Fibroblast of lung (primary cell): ENCODE results near the gene OR8U1. TPM values are rescaled to one million over a fixed set of nuclear protein-coding genes. Genes with fewer than 3 reads are reported as not detected.

Experiments used
- DNase-seq, 2 donors: peaks; one replicate each; pipeline versions ENCODE4 v3.0.0 to v3.0.0-alpha.2; 2010; ENCODE audit warnings: low read depth in 2 of 2
- H2AFZ ChIP-seq: 2 replicates; pipeline ENCODE4 v1.5.1; 2012; ENCODE audit warnings: low read length, control low read depth, inconsistent platforms
- H3K27ac ChIP-seq: 2 replicates; pipeline ENCODE4 v1.5.1; 2011; ENCODE audit warnings: low read length, control low read depth; ENCODE audit not compliant: insufficient read depth
- H3K27me3 ChIP-seq: 2 replicates; pipeline ENCODE4 v1.5.1; 2011; ENCODE audit warnings: mild to moderate bottlenecking, low read length; ENCODE audit not compliant: control insufficient read depth, insufficient read depth
- H3K36me3 ChIP-seq: 2 replicates; pipeline ENCODE4 v1.5.1; 2011; ENCODE audit warnings: low read length; ENCODE audit not compliant: control insufficient read depth, insufficient read depth
- H3K4me1 ChIP-seq: 2 replicates; pipeline ENCODE4 v1.5.1; 2011; ENCODE audit warnings: low read length; ENCODE audit not compliant: control insufficient read depth, insufficient read depth; ENCODE audit errors: extremely low read depth
- H3K4me2 ChIP-seq: 2 replicates; pipeline ENCODE4 v1.5.1; 2011; ENCODE audit warnings: low read length, control low read depth; ENCODE audit not compliant: insufficient read depth; ENCODE audit errors: extremely low read depth
- H3K4me3 ChIP-seq, 4 experiments: fragments of 200-600 bp in 1 of 4; sonication (generic) in 1 of 4; replicated peaks in 1 of 4; 2 replicates each; pipeline ENCODE4 v1.5.1; 2011 to 2016; ENCODE audit warnings: low read length in 4 of 4, low read depth in 3 of 4, mild to moderate bottlenecking in 3 of 4, control low read depth in 2 of 4, inconsistent platforms in 1 of 4, mixed read lengths in 1 of 4; ENCODE audit not compliant: insufficient read depth in 1 of 4; ENCODE audit errors: control extremely low read depth in 1 of 4
- H3K79me2 ChIP-seq: 2 replicates; pipeline ENCODE4 v1.5.1; 2012; ENCODE audit warnings: mild to moderate bottlenecking, low read length, inconsistent platforms; ENCODE audit not compliant: control insufficient read depth, insufficient read depth
- H3K9ac ChIP-seq: 2 replicates; pipeline ENCODE4 v1.5.1; 2011; ENCODE audit warnings: mild to moderate bottlenecking, low read length, control low read depth; ENCODE audit not compliant: insufficient read depth
- H3K9me3 ChIP-seq: 2 replicates; pipeline ENCODE4 v1.5.1; 2012; ENCODE audit warnings: low read depth, low read length; ENCODE audit not compliant: control insufficient read depth, insufficient read depth
- H4K20me1 ChIP-seq: 2 replicates; pipeline ENCODE4 v1.5.1; 2011; ENCODE audit warnings: low read length; ENCODE audit not compliant: control insufficient read depth, insufficient read depth; ENCODE audit errors: extremely low read depth
- CTCF ChIP-seq, 2 donors: IDR thresholded peaks in 1 of 2; conservative IDR thresholded peaks in 1 of 2; 1 replicate in 1 of 2; 2 replicates in 1 of 2; pipeline ENCODE4 v1.5.1; 2011 to 2012; ENCODE audit warnings: low read length in 2 of 2, control low read depth in 1 of 2, inconsistent platforms in 1 of 2, low read depth in 1 of 2, mild to moderate bottlenecking in 1 of 2
- EZH2 ChIP-seq: IDR thresholded peaks from 2 replicates; pipeline ENCODE4 v1.5.1; 2012; ENCODE audit warnings: low read length, control low read depth, mild to moderate bottlenecking; ENCODE audit errors: missing control alignments
- polyA plus RNA-seq, 2 donors: library from polyadenylated mRNA; depleted of rRNA in 1 of 2; stranded (reverse) in 1 of 2; unstranded in 1 of 2; fragments of >200 nt; gene quantifications; 2 replicates each; pipeline ENCODE4 v1.2.1, GENCODE V29; 2011 to 2012; ENCODE audit warnings: missing spikeins in 1 of 2
- total RNA-seq: library from RNA; depleted of rRNA; stranded (reverse); fragments of >200 nt; gene quantifications from 2 replicates; pipeline ENCODE4 v1.2.1, GENCODE V29; 2014

Gene OR8U1
- total and polyA plus RNA-seq, 2 donors (not counting 1 experiment from before 2014, with no cell fraction given), result not detected

- Histone ChIP-seq H2AFZ (no peak overlapping the region), H3K27me3 (no peaks in the 10 kb centered on the region), H4K20me1 (no peaks in the 10 kb centered on the region), H3K9ac (no peak overlapping the region), H3K27ac (no peak overlapping the region), H3K36me3 (no peaks in the 10 kb centered on the region), H3K4me1 (no peaks in the 10 kb centered on the region), H3K79me2 (no peaks in the 10 kb centered on the region), H3K4me3 (no peak overlapping the region), H3K4me2 (no peak overlapping the region), H3K9me3 (no peaks in the 10 kb centered on the region)
- no peak for DNase-seq
- TF ChIP-seq EZH2 (no peak), CTCF (conservative IDR thresholded peaks at IDR 0.05 in 1 of 2, IDR thresholded peaks at IDR 0.05 in 1 of 2; ENCODE audit: low read depth in 1 of 2, low read length in 2 of 2) (no peak)
Observed at GRCh38 chr11:56404393-56404792, 29.0 kb downstream of the OR8U1 start.

- Histone ChIP-seq H3K79me2 (no peaks in the 10 kb centered on the region), H3K4me3 (no peak overlapping the region), H2AFZ (no peak overlapping the region), H4K20me1 (no peaks in the 10 kb centered on the region), H3K4me1 (no peaks in the 10 kb centered on the region), H3K27me3 (no peaks in the 10 kb centered on the region), H3K9me3 (no peaks in the 10 kb centered on the region), H3K36me3 (no peaks in the 10 kb centered on the region), H3K4me2 (no peak overlapping the region), H3K27ac (no peak overlapping the region), H3K9ac (no peak overlapping the region)
- DNase-seq, result no peak
- no peak for TF ChIP-seq EZH2
- TF ChIP-seq CTCF (conservative IDR thresholded peaks at IDR 0.05 in 1 of 2, IDR thresholded peaks at IDR 0.05 in 1 of 2; ENCODE audit: low read depth in 1 of 2, low read length in 2 of 2), result no peak
Observed at GRCh38 chr11:56410801-56411200, 35.4 kb downstream of the OR8U1 start.

GRCh38 chr11:56412396-56412795 lies 37.0 kb downstream of the OR8U1 start, which contains the start of gene OR5AL1:
OR5AL1 (plus strand) TSS chr11:56412696.
- H3K36me3 ChIP-seq, result no peaks in the 10 kb centered on the region
- H3K27me3 ChIP-seq, result no peaks in the 10 kb centered on the region
- no peaks in the 10 kb centered on the region for H4K20me1 ChIP-seq
- H2AFZ ChIP-seq, result no peak within 1 kb of the TSS
- no peak for DNase-seq
- no peak for TF ChIP-seq EZH2
- no peak for TF ChIP-seq CTCF (conservative IDR thresholded peaks at IDR 0.05 in 1 of 2, IDR thresholded peaks at IDR 0.05 in 1 of 2; ENCODE audit: low read depth in 1 of 2, low read length in 2 of 2)
- no peak within 1 kb of the TSS for H3K9ac ChIP-seq
- H3K9me3 ChIP-seq, result no peaks in the 10 kb centered on the region
- no peaks in the 10 kb centered on the region for H3K4me1 ChIP-seq
- H3K4me3 ChIP-seq, result no peak within 1 kb of the TSS
- no peak within 1 kb of the TSS for H3K27ac ChIP-seq
- no peaks in the 10 kb centered on the region for H3K79me2 ChIP-seq
- H3K4me2 ChIP-seq, result no peak within 1 kb of the TSS

Other genes starting within 250 kb of the OR8U1 start
- not detected in 2 replicates for gene OR8J3, start 235.4 kb upstream of the OR8U1 start, total RNA-seq
- gene OR8J3, start 235.4 kb upstream of the OR8U1 start, polyA plus RNA-seq, result not detected in 2 replicates
- gene OR8K5, start 215.3 kb upstream of the OR8U1 start, total RNA-seq, result not detected in 2 replicates
- gene OR8K5, start 215.3 kb upstream of the OR8U1 start, polyA plus RNA-seq, result not detected in 2 replicates
- gene OR5J2, start 199.0 kb upstream of the OR8U1 start, total RNA-seq, result not detected in 2 replicates
- not detected in 2 replicates for gene OR5J2, start 199.0 kb upstream of the OR8U1 start, polyA plus RNA-seq
- gene OR5T2, start 141.4 kb upstream of the OR8U1 start, total RNA-seq, result not detected in 2 replicates
- not detected in 2 replicates for gene OR5T2, start 141.4 kb upstream of the OR8U1 start, polyA plus RNA-seq
- not detected in 2 replicates for gene OR5T3, start 123.4 kb upstream of the OR8U1 start, total RNA-seq
- not detected in 2 replicates for gene OR5T3, start 123.4 kb upstream of the OR8U1 start, polyA plus RNA-seq
- gene OR5T1, start 101.5 kb upstream of the OR8U1 start, total RNA-seq, result not detected in 2 replicates
- gene OR5T1, start 101.5 kb upstream of the OR8U1 start, polyA plus RNA-seq, result not detected in 2 replicates
- not detected in 2 replicates for gene OR8H1, start 83.4 kb upstream of the OR8U1 start, total RNA-seq
- gene OR8H1, start 83.4 kb upstream of the OR8U1 start, polyA plus RNA-seq, result not detected in 2 replicates
- not detected in 2 replicates for gene OR8K3, start 60.5 kb upstream of the OR8U1 start, total RNA-seq
- not detected in 2 replicates for gene OR8K3, start 60.5 kb upstream of the OR8U1 start, polyA plus RNA-seq
- not detected in 2 replicates for gene OR8K1, start 29.6 kb upstream of the OR8U1 start, total RNA-seq
- not detected in 2 replicates for gene OR8K1, start 29.6 kb upstream of the OR8U1 start, polyA plus RNA-seq
- not detected in 2 replicates for gene OR8J1, start 21.3 kb upstream of the OR8U1 start, total RNA-seq
- gene OR8J1, start 21.3 kb upstream of the OR8U1 start, polyA plus RNA-seq, result not detected in 2 replicates
- gene OR5AL1, start 37.1 kb downstream of the OR8U1 start, total RNA-seq, result not detected in 2 replicates
- not detected in 2 replicates for gene OR5AL1, start 37.1 kb downstream of the OR8U1 start, polyA plus RNA-seq
- gene OR5M3, start 97.7 kb downstream of the OR8U1 start, total RNA-seq, result not detected in 2 replicates
- not detected in 2 replicates for gene OR5M3, start 97.7 kb downstream of the OR8U1 start, polyA plus RNA-seq
- gene OR5M8, start 115.7 kb downstream of the OR8U1 start, total RNA-seq, result not detected in 2 replicates
- gene OR5M8, start 115.7 kb downstream of the OR8U1 start, polyA plus RNA-seq, result not detected in 2 replicates
- gene OR5M11, start 167.6 kb downstream of the OR8U1 start, total RNA-seq, result not detected in 2 replicates
- not detected in 2 replicates for gene OR5M11, start 167.6 kb downstream of the OR8U1 start, polyA plus RNA-seq
- gene OR5M10, start 202.1 kb downstream of the OR8U1 start, total RNA-seq, result not detected in 2 replicates
- not detected in 2 replicates for gene OR5M10, start 202.1 kb downstream of the OR8U1 start, polyA plus RNA-seq
- gene OR5M1, start 239.2 kb downstream of the OR8U1 start, total RNA-seq, result not detected in 2 replicates
- gene OR5M1, start 239.2 kb downstream of the OR8U1 start, polyA plus RNA-seq, result not detected in 2 replicates